Cerebellar nuclear complex (tissue), 1 donor: ENCODE data around the gene KERA.
"Not testable (repeated sequence)": the region's sequence is repeated elsewhere in the genome, so short reads cannot be mapped to it uniquely, and the experiment has no call there.

Experiments
- DNase-seq, 2 experiments: peaks; one replicate each; lab custom pipeline; 2025; lab: John Stamatoyannopoulos, UW

Gene KERA

GRCh38 chr12:91057368-91058165 lies at the start of gene KERA:
TSS of gene KERA (minus strand) at chr12:91058024. CDS start at chr12:91056281, 1,743 bp downstream.
- no peak for DNase-seq

- DNase-seq, result no peak
Measured at GRCh38 chr12:91106283-91106682, 48.5 kb upstream of the KERA start.

- no peak for DNase-seq
Measured at GRCh38 chr12:91105807-91106206, 48.0 kb upstream of the KERA start.

- no peak for DNase-seq
Measured at GRCh38 chr12:91104812-91105466, 47.1 kb upstream of the KERA start.

- no peak for DNase-seq
Measured at GRCh38 chr12:91103624-91104023, 45.8 kb upstream of the KERA start.

- no peak for DNase-seq
Measured at GRCh38 chr12:91103101-91103500, 45.3 kb upstream of the KERA start.

- DNase-seq, result no peak
Measured at GRCh38 chr12:91100906-91101305, 43.1 kb upstream of the KERA start.

- DNase-seq, result no peak
Measured at GRCh38 chr12:91099836-91100235, 42.0 kb upstream of the KERA start.

GRCh38 chr12:91099341-91099740 lies 41.5 kb upstream of the KERA start:
- DNase-seq, result no peak

- DNase-seq, result no peak
Measured at GRCh38 chr12:91098941-91099340, 41.1 kb upstream of the KERA start.

- no peak for DNase-seq
Measured at GRCh38 chr12:91098461-91098860, 40.6 kb upstream of the KERA start.

- no peak for DNase-seq
Measured at GRCh38 chr12:91094957-91095356, 37.1 kb upstream of the KERA start.

- no peak for DNase-seq
Measured at GRCh38 chr12:91094032-91094662, 36.3 kb upstream of the KERA start.

- DNase-seq, result no peak
Measured at GRCh38 chr12:91093341-91093740, 35.5 kb upstream of the KERA start.

GRCh38 chr12:91091916-91092715 lies 34.3 kb upstream of the KERA start:
- no peak for DNase-seq

GRCh38 chr12:91089953-91090352 lies 32.1 kb upstream of the KERA start:
- not testable (repeated sequence) for DNase-seq

GRCh38 chr12:91080041-91080440 lies 22.2 kb upstream of the KERA start:
- no peak for DNase-seq

GRCh38 chr12:91078501-91078900 lies 20.7 kb upstream of the KERA start:
- no peak for DNase-seq

GRCh38 chr12:91077228-91077954 lies 19.6 kb upstream of the KERA start:
- no peak for DNase-seq

- no peak for DNase-seq
Measured at GRCh38 chr12:91074851-91075250, 17.0 kb upstream of the KERA start.

- no peak for DNase-seq
Measured at GRCh38 chr12:91074154-91074709, 16.4 kb upstream of the KERA start.
